ENCODE data around the gene MPL.

The MPL gene

GRCh38 chr1:43337588-43337987, at the start of gene MPL:
Gene MPL (plus strand): TSS chr1:43337818. CDS start chr1:43337849, 31 bp downstream.
- no peak for DNase-seq (ENCODE audit: low read depth)
- no peak within 1 kb of the TSS for H3K4me3 ChIP-seq (ENCODE audit: low read depth, low read length)
- TF ChIP-seq CTCF (conservative IDR thresholded peaks at IDR 0.05; ENCODE audit: low read depth, low read length) = no peak

GRCh38 chr1:43288058-43288784, 49.4 kb upstream of the MPL start:
- no peak for TF ChIP-seq CTCF (conservative IDR thresholded peaks at IDR 0.05; ENCODE audit: low read depth, low read length)
- H3K4me3 ChIP-seq (ENCODE audit: low read depth, low read length) = no peak overlapping the region
- no peak for DNase-seq (ENCODE audit: low read depth)

GRCh38 chr1:43288785-43289706, 48.6 kb upstream of the MPL start:
- H3K4me3 ChIP-seq (ENCODE audit: low read depth, low read length) = no peak overlapping the region
- TF ChIP-seq CTCF (conservative IDR thresholded peaks at IDR 0.05; ENCODE audit: low read depth, low read length) = no peak
- no peak for DNase-seq (ENCODE audit: low read depth)

GRCh38 chr1:43292216-43292615, 45.4 kb upstream of the MPL start:
- no peak for DNase-seq (ENCODE audit: low read depth)
- no peak overlapping the region for H3K4me3 ChIP-seq (ENCODE audit: low read depth, low read length)
- TF ChIP-seq CTCF (conservative IDR thresholded peaks at IDR 0.05; ENCODE audit: low read depth, low read length) = no peak

GRCh38 chr1:43292679-43293078, 44.9 kb upstream of the MPL start:
- H3K4me3 ChIP-seq (ENCODE audit: low read depth, low read length) = no peak overlapping the region
- no peak for DNase-seq (ENCODE audit: low read depth)
- TF ChIP-seq CTCF (conservative IDR thresholded peaks at IDR 0.05; ENCODE audit: low read depth, low read length) = no peak

- DNase-seq (ENCODE audit: low read depth) = no peak
- no peak overlapping the region for H3K4me3 ChIP-seq (ENCODE audit: low read depth, low read length)
- TF ChIP-seq CTCF (conservative IDR thresholded peaks at IDR 0.05; ENCODE audit: low read depth, low read length) = no peak
Observed at GRCh38 chr1:43293176-43293575, 44.4 kb upstream of the MPL start.

Data from choroid plexus epithelial cell (primary cell).